Mesodermal cell (in vitro differentiated cells): ENCODE results near the gene AFP.

ENCODE experiments used
- H3K27ac ChIP-seq: 2 replicates; pipeline ENCODE4 v1.7.0; 2013; ENCODE audit warnings: mild to moderate bottlenecking, low read depth, low read length, moderate library complexity; ENCODE audit not compliant: severe bottlenecking
- H3K36me3 ChIP-seq: 2 replicates; pipeline ENCODE4 v1.7.1; 2013; ENCODE audit warnings: mild to moderate bottlenecking, low read length, moderate library complexity; ENCODE audit not compliant: control insufficient read depth, insufficient read depth
- H3K4me1 ChIP-seq: one replicate; pipeline ENCODE4 v1.7.1; 2013; ENCODE audit warnings: mild to moderate bottlenecking, low read length; ENCODE audit not compliant: insufficient read depth, control insufficient read depth, poor library complexity, severe bottlenecking
- H3K4me3 ChIP-seq: 2 replicates; pipeline ENCODE4 v1.7.0; 2013; ENCODE audit warnings: low read length, control low read depth, mild to moderate bottlenecking; ENCODE audit not compliant: insufficient read depth, poor library complexity, severe bottlenecking; ENCODE audit errors: extremely low read depth
- H3K9me3 ChIP-seq: 2 replicates; pipeline ENCODE4 v1.7.1; 2013; ENCODE audit warnings: mild to moderate bottlenecking, low read length, moderate library complexity; ENCODE audit not compliant: control insufficient read depth
- WGBS, 2 experiments: methylation state at CpG; one replicate each; pipeline ENCODE4 v1.1.5; 2013; ENCODE audit warnings: missing lambda C conversion rate in 2 of 2; ENCODE audit not compliant: insufficient coverage in 2 of 2; 5-methylcytosine and 5-hydroxymethylcytosine counted together

Gene AFP

GRCh38 chr4:73405138-73405537, 30.9 kb upstream of the AFP start:
- no peak overlapping the region for H3K27ac ChIP-seq
- H3K36me3 ChIP-seq, result no peaks in the 10 kb centered on the region
- no peak overlapping the region for H3K4me3 ChIP-seq
- no peaks in the 10 kb centered on the region for H3K9me3 ChIP-seq
- 92% methylated on average over 2 of the region's 2 CpGs; no CpG with 5 or more reads in 1 of the 2 experiments for WGBS, 2 experiments
- H3K4me1 ChIP-seq, result no peaks in the 10 kb centered on the region

GRCh38 chr4:73406548-73406875, 29.5 kb upstream of the AFP start:
- H3K36me3 ChIP-seq, result no peaks in the 10 kb centered on the region
- no peak overlapping the region for H3K4me3 ChIP-seq
- H3K4me1 ChIP-seq, result no peaks in the 10 kb centered on the region
- WGBS, 2 experiments, result no CpG with 5 or more reads among the region's 1 CpG
- H3K9me3 ChIP-seq, result no peaks in the 10 kb centered on the region
- no peak overlapping the region for H3K27ac ChIP-seq

- no peak overlapping the region for H3K4me3 ChIP-seq
- no peaks in the 10 kb centered on the region for H3K36me3 ChIP-seq
- H3K4me1 ChIP-seq, result no peaks in the 10 kb centered on the region
- no peak overlapping the region for H3K27ac ChIP-seq
- no peaks in the 10 kb centered on the region for H3K9me3 ChIP-seq
- no CpG with 5 or more reads among the region's 2 CpGs for WGBS, 2 experiments
These were observed 28.8 kb upstream of the AFP start for GRCh38 chr4:73407227-73407673.

GRCh38 chr4:73408181-73408867, 27.7 kb upstream of the AFP start:
- Histone ChIP-seq H3K27ac (no peak overlapping the region), H3K4me3 (no peak overlapping the region), H3K36me3 (no peaks in the 10 kb centered on the region), H3K9me3 (no peaks in the 10 kb centered on the region), H3K4me1 (no peaks in the 10 kb centered on the region)
- WGBS, 2 experiments, result 50% methylated on average over 1 of the region's 4 CpGs; no CpG with 5 or more reads in 1 of the 2 experiments

GRCh38 chr4:73409012-73409862, 26.8 kb upstream of the AFP start:
- no peaks in the 10 kb centered on the region for H3K4me1 ChIP-seq
- no peak overlapping the region for H3K4me3 ChIP-seq
- 80 to 95% methylated on average over 2 of the region's 6 CpGs for WGBS, 2 experiments
- H3K36me3 ChIP-seq, result no peaks in the 10 kb centered on the region
- H3K9me3 ChIP-seq, result no peaks in the 10 kb centered on the region
- no peak overlapping the region for H3K27ac ChIP-seq

- Histone ChIP-seq H3K4me3 (no peak overlapping the region), H3K36me3 (no peaks in the 10 kb centered on the region), H3K4me1 (no peaks in the 10 kb centered on the region), H3K9me3 (no peaks in the 10 kb centered on the region), H3K27ac (no peak overlapping the region)
- 91 to 92% methylated on average over 5 of the region's 8 CpGs for WGBS, 2 experiments
These were observed 26.0 kb upstream of the AFP start for GRCh38 chr4:73409978-73410548.

- H3K9me3 ChIP-seq, result no peaks in the 10 kb centered on the region
- H3K27ac ChIP-seq, result no peak overlapping the region
- no peak overlapping the region for H3K4me3 ChIP-seq
- H3K4me1 ChIP-seq, result no peaks in the 10 kb centered on the region
- no peaks in the 10 kb centered on the region for H3K36me3 ChIP-seq
- WGBS, 2 experiments, result 100% methylated on average over 1 of the region's 3 CpGs; no CpG with 5 or more reads in 1 of the 2 experiments
These were observed 24.9 kb upstream of the AFP start for GRCh38 chr4:73410916-73411730.

GRCh38 chr4:73411731-73412414, 24.1 kb upstream of the AFP start:
- Histone ChIP-seq H3K4me1 (no peaks in the 10 kb centered on the region), H3K36me3 (no peaks in the 10 kb centered on the region), H3K9me3 (no peaks in the 10 kb centered on the region), H3K4me3 (no peak overlapping the region), H3K27ac (no peak overlapping the region)
- WGBS, 2 experiments, result 92 to 95% methylated on average over 5 of the region's 8 CpGs

- no peak overlapping the region for H3K4me3 ChIP-seq
- no peaks in the 10 kb centered on the region for H3K4me1 ChIP-seq
- WGBS, 2 experiments, result 81 to 96% methylated on average over 2 to 3 of the region's 4 CpGs
- no peaks in the 10 kb centered on the region for H3K9me3 ChIP-seq
- H3K27ac ChIP-seq, result no peak overlapping the region
- no peaks in the 10 kb centered on the region for H3K36me3 ChIP-seq
These were observed 22.7 kb upstream of the AFP start for GRCh38 chr4:73413294-73413755.

- Histone ChIP-seq H3K4me3 (no peak overlapping the region), H3K27ac (no peak overlapping the region)
- 80 to 87% methylated on average over 1 to 2 of the region's 2 CpGs for WGBS, 2 experiments
These were observed 21.1 kb upstream of the AFP start for GRCh38 chr4:73414936-73415271.

More at GRCh38 chr4:73414936-73415271, 21.1 kb upstream of the AFP start:
- no peaks in the 10 kb centered on the region for H3K36me3 ChIP-seq
- H3K4me1 ChIP-seq, result no peaks in the 10 kb centered on the region
- H3K9me3 ChIP-seq, result no peaks in the 10 kb centered on the region
